Naive B cell (primary cell): ENCODE results near the gene WDR74. TPM values are rescaled to one million over a fixed set of nuclear protein-coding genes. Genes with fewer than 3 reads are reported as not detected.
A peak's percentile ranks its signal among the peaks of the same experiment; 100 is the strongest.
"Not testable (repeated sequence)": the region's sequence is repeated elsewhere in the genome, so short reads cannot be mapped to it uniquely, and the experiment has no call there.

Source experiments
- ATAC-seq, 2 donors: fragments of 150-1000 bp; cut with Tn5 transposase; 2 replicates each; pipeline ENCODE4 v1.10.0; 2021; ENCODE audit warnings: low read depth in 2 of 2, mild to moderate bottlenecking in 2 of 2, moderate library complexity in 2 of 2
- DNase-seq: peaks from one replicate; pipeline ENCODE4 v3.0.0; 2022
- H3K27ac Mint-ChIP-seq, 6 donors: one replicate each; pipeline ENCODE4 v1.8.0; 2020 to 2022; ENCODE audit warnings: mild to moderate bottlenecking in 6 of 6, mixed read lengths in 6 of 6, moderate library complexity in 5 of 6, inconsistent platforms in 2 of 6
- H3K27me3 Mint-ChIP-seq, 3 donors: one replicate each; pipeline ENCODE4 v1.8.0; 2021 to 2022; ENCODE audit warnings: mixed read lengths in 3 of 3, mild to moderate bottlenecking in 1 of 3
- H3K36me3 Mint-ChIP-seq, 2 donors: one replicate each; pipeline ENCODE4 v1.8.0; 2020 to 2022; ENCODE audit warnings: mixed read lengths in 2 of 2, inconsistent platforms in 1 of 2, mild to moderate bottlenecking in 1 of 2
- H3K4me1 Mint-ChIP-seq, 3 donors: one replicate each; pipeline ENCODE4 v1.8.0; 2020 to 2022; ENCODE audit warnings: mixed read lengths in 3 of 3, inconsistent platforms in 1 of 3, mild to moderate bottlenecking in 1 of 3, moderate library complexity in 1 of 3
- H3K4me3 Mint-ChIP-seq, 8 donors: one replicate each; pipeline ENCODE4 v1.8.0; 2020 to 2022; ENCODE audit warnings: mild to moderate bottlenecking in 8 of 8, mixed read lengths in 8 of 8, moderate library complexity in 8 of 8, inconsistent platforms in 2 of 8
- H3K9me3 Mint-ChIP-seq, 7 donors: one replicate each; pipeline ENCODE4 v1.8.0; 2020 to 2022; ENCODE audit warnings: mixed read lengths in 7 of 7, mild to moderate bottlenecking in 5 of 7, inconsistent platforms in 2 of 7, moderate library complexity in 1 of 7
- polyA plus RNA-seq, 6 donors: library from polyadenylated mRNA; unstranded; fragments of 300-500 nt; fragmentation: Illumina TruSeq; gene quantifications; one replicate each; pipeline ENCODE4 v1.2.3, GENCODE V29; 2021; ENCODE audit warnings: low read depth in 6 of 6

The WDR74 gene
- polyA plus RNA-seq, 6 donors from 2014 or later, result 42.0 to 77.0 (median 54.6) TPM

DNA sequence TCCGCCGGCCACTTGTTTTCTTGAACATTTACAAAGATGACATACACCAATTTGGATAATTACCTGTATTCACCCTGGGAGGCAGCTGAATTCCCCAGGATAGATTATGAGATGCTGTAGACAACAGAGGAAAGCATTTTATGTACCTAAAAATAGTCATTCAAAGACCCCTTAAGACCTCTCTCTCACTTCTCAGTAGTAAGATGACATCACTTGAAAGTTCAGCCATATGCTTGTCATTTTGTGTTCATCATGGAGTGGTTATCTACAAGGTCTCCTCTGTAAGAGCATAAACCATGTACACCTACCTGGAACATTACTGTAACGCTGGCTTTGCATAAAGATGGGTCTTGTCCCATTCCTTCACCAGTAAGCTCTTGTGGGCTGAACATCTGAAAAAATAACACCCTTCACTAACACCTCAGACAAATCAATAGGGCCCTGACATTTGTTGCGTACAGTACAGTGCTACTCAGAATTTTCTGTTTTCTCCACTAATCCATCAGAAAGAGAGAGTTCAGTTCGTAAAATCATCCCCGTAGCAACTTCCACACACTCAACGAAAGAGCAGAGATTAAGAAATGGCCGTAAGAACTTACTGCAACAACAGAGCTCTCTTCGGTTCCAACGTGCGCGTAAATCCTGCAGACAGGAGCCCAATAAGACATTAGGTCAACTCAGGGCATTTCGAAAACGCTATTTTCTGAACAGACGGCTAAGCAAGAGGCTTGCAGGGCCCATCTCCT lies 15.6 kb upstream of the WDR74 start:
- Mint-ChIP-seq H3K9me3 (no peaks in the 10 kb centered on the region), H3K27me3 (no peaks in the 10 kb centered on the region), H3K4me3 (peak overlapping the region; percentile 89 to 100 (median 97)), H3K27ac (peak overlapping the region; percentile 91 to 99 (median 97)), H3K36me3 (peaks cover 9 to 13% of the 10 kb centered on the region in 2 donors), H3K4me1 (peaks cover 34 to 59% (median 53%) of the 10 kb centered on the region in 3 donors)
- DNase-seq, result no peak
- no peak for ATAC-seq

DNA sequence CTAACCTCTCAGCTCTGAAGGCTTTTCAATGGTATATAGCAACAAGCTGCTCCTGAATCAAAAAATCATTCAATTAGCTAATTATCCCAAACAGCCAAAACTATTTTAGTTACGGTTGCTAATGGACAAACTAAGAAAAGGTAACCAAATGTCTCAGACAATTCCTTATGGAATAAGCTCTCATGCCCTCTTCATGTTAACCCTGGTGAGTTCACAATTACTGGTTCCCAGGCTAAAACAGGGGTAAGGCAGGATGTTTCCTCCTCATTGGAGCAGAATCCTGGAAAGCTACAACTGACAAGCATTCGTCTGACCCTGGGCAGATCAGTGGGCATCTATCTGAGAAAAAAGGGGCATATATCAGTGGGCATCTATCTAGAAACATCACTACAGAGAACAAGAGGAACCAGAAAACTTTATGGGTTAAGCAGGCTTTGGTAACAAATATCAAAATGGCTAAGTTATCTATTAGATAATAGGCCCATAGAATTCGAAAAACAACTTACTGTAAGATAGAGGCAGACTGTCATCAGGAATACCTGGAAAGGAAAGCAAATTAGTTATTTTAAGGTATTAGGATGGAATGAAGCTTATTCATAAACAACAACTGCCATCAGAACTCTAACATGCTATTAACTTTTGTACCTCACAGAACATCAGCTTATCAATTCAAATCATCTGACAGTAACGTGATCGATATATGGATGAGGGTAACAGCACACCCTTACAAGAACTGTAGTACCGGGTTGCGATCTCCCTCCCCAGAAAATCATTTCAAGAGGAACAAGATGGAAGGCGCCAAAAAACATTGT lies 14.8 kb upstream of the WDR74 start:
- peak overlapping the region in 5 of 6 donors; percentile 85 to 97 (median 95) for H3K27ac Mint-ChIP-seq
- H3K4me1 Mint-ChIP-seq, result peaks cover 34 to 59% (median 53%) of the 10 kb centered on the region in 3 donors

GRCh38 chr11:62853279-62853965 lies 14.0 kb upstream of the WDR74 start:
- Mint-ChIP-seq H3K27ac (peak overlapping the region in 4 of 6 donors; percentile 43 to 95 (median 72)), H3K4me3 (peak overlapping the region in 6 of 8 donors; percentile 55 to 100 (median 91)), H3K27me3 (no peaks in the 10 kb centered on the region), H3K9me3 (no peaks in the 10 kb centered on the region), H3K4me1 (peaks cover 34 to 59% (median 53%) of the 10 kb centered on the region in 3 donors), H3K36me3 (peaks cover 9 to 13% of the 10 kb centered on the region in 2 donors)
- ATAC-seq (no peak), DNase-seq (no peak)

More for the DNA sequence above, 14.8 kb upstream of the WDR74 start:
- Mint-ChIP-seq H3K27me3 (no peaks in the 10 kb centered on the region), H3K4me3 (peak overlapping the region; percentile 89 to 100 (median 97)), H3K36me3 (peaks cover 9 to 13% of the 10 kb centered on the region in 2 donors), H3K9me3 (no peaks in the 10 kb centered on the region)
- DNase-seq (no peak), ATAC-seq (no peak)

GRCh38 chr11:62852523-62853188 lies 13.3 kb upstream of the WDR74 start:
- H3K36me3 Mint-ChIP-seq, result peaks cover 9 to 13% of the 10 kb centered on the region in 2 donors
- no peaks in the 10 kb centered on the region for H3K9me3 Mint-ChIP-seq
- DNase-seq (no peak), ATAC-seq (no peak)
- H3K4me1 Mint-ChIP-seq, result peaks cover 34 to 55% (median 50%) of the 10 kb centered on the region in 3 donors
- H3K4me3 Mint-ChIP-seq, result peak overlapping the region in 4 of 8 donors; percentile 12 to 92 (median 57)
- peak overlapping the region in 4 of 6 donors; percentile 34 to 95 (median 70) for H3K27ac Mint-ChIP-seq
- no peaks in the 10 kb centered on the region for H3K27me3 Mint-ChIP-seq

DNA sequence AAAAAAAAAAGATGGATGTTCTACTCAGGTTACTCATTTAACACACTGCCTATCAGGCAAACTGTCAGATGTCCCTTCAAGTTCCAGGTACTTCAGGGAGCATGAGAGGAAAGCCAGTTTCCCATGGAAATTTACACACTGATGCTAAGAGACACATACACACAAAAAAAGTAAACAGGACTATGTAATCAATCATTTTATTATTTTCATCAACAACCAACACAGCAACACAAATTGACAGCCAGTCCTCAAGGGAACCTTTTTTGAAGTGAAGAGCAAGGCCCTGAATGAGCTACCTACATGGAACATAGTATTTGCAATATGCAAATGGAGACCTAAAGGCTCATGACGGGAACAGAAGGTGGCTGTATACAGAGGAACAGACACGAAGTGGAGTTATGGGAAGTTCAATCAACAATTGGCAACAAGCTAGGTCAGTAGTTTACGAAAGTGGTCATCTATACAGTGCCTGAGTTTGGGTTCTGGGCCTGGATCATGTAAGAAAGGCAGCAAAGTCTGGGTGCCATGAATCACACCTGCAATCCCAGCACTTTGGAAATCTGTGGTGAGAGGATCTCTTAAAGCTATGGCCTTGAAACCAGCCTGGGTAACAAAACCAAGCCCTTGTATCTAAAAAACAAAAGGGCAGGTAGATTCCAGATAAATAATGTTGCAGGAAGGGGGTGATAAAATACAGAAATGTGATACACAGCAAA lies 12.6 kb upstream of the WDR74 start:
- H3K27me3 Mint-ChIP-seq, result no peaks in the 10 kb centered on the region
- peak overlapping the region in 5 of 6 donors; percentile 60 to 86 (median 75) for H3K27ac Mint-ChIP-seq
- peaks cover 9 to 13% of the 10 kb centered on the region in 2 donors for H3K36me3 Mint-ChIP-seq
- DNase-seq (no peak), ATAC-seq (no peak)
- H3K9me3 Mint-ChIP-seq, result no peaks in the 10 kb centered on the region
- peak overlapping the region in 4 of 8 donors; percentile 12 to 69 (median 32) for H3K4me3 Mint-ChIP-seq
- H3K4me1 Mint-ChIP-seq, result peaks cover 34 to 50% (median 43%) of the 10 kb centered on the region in 3 donors

DNA sequence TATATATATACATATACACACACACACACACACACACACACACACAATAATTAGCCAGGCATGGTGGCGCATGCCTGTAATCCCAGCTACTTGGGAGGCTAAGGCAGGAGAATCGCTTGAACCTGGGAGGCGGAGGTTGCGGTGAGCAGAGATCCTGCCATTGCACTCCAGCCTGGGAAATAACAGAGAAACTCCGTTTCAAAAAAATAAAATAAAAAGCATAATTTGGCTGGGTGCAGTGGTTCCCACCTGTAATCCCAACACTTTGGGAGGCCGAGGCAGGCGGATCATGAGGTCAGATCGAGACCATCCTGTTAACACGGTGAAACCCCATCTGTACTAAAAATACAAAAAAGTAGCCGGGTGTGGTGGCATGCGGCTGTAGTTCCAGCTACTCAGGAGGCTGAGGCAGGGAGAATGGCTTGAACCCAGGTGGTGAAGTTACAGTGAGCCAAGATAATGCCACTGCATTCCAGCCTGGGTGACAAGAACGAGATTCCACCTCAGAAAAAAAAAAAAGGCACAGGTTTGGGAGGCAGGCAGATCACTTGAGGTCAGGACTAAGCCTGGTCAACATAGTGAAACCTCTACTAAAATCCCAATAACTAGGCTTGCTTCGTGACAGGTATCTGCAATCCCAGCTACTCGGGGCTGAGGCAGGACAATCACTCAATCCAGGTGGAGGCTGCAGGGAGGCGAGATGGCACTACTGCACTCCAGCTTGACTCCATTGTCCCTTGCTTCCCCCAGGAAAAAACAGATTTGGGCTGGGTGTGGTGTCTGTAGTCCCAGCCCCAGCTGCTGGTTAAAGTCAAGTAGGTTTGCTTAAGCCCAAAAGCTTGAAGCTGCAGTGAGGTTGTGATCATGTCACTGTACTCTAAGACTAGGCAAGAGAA lies 11.8 kb upstream of the WDR74 start:
- Mint-ChIP-seq H3K9me3 (no peaks in the 10 kb centered on the region), H3K27ac (peak overlapping the region; percentile 54 to 89 (median 76)), H3K4me1 (peaks cover 34 to 43% (median 39%) of the 10 kb centered on the region in 3 donors), H3K36me3 (peaks cover 9 to 13% of the 10 kb centered on the region in 2 donors), H3K27me3 (no peaks in the 10 kb centered on the region), H3K4me3 (peak overlapping the region in 1 of 8 donors; percentile 69)
- no peak for DNase-seq
- no peak for ATAC-seq

DNA sequence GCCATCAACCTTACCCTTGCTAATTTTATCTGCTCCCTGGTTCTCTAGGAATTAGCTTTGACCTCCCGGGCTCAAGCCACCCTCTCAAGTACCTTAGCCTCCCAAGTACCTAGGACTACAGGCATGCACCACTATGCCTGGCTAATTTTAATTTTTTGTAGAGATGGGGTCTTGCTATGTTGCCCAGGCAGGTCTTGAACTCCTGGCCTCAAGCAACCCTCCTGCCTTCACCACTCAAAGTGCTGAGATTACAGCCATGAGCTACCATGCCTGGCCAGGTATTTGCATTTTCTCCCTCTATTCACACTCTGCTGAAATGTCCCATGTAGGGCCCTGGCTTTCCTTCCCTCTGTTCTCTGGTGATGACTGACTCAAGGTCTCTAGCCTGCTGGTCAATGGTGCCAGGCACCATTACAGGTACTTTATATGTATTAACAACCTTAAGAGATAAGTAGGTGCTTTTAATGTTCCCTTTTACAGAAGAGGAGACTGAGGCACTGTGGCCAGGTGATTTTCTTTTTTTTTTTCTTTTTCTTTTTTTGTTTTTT lies 8.5 kb upstream of the WDR74 start:
- ATAC-seq, result no peak
- Mint-ChIP-seq H3K36me3 (peaks cover 6 to 9% of the 10 kb centered on the region in 2 donors), H3K4me1 (peaks cover 8 to 19% (median 12%) of the 10 kb centered on the region in 3 donors), H3K9me3 (no peaks in the 10 kb centered on the region), H3K27me3 (no peaks in the 10 kb centered on the region), H3K27ac (peak overlapping the region in 2 of 6 donors; percentile 67 to 79), H3K4me3 (peak overlapping the region in 1 of 8 donors; percentile 77)
- no peak for DNase-seq

GRCh38 chr11:62846177-62846576 lies 6.8 kb upstream of the WDR74 start:
- ATAC-seq, result no peak
- Mint-ChIP-seq H3K4me1 (peaks cover 0 to 7% (median 0%) of the 10 kb centered on the region in 3 donors), H3K36me3 (no peaks in the 10 kb centered on the region), H3K9me3 (no peaks in the 10 kb centered on the region), H3K27ac (no peak overlapping the region), H3K4me3 (no peak overlapping the region), H3K27me3 (no peaks in the 10 kb centered on the region)
- no peak for DNase-seq

DNA sequence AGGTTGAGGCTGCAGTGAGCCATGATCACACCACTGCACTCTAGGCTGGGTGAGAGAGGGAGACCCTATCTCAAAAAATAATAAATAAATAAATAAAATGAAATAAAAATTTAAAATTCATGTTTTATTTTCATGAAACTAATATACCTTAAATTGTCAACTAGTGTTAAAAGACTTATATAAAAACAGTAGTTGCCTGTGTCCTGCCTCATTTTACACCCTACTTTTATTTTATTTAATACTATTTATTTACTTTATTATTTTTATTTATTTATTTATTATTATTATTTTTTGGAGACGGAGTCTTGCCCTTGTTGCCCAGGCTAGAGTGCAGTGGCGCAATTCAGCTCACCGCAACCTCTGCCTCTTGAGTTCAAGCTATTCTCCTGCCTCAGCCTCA lies 4.8 kb upstream of the WDR74 start:
- peaks cover 0 to 13% (median 8%) of the 10 kb centered on the region in 3 donors for H3K4me1 Mint-ChIP-seq
- H3K27ac Mint-ChIP-seq, result peak overlapping the region in 1 of 6 donors; percentile 38
- H3K27me3 Mint-ChIP-seq, result no peaks in the 10 kb centered on the region
- peak overlapping the region in 1 of 8 donors; percentile 27 for H3K4me3 Mint-ChIP-seq
- no peak for DNase-seq
- ATAC-seq, result no peak
- peaks cover 0 to 3% (median 0%) of the 10 kb centered on the region in 7 donors for H3K9me3 Mint-ChIP-seq
- H3K36me3 Mint-ChIP-seq, result peaks cover 0 to 5% of the 10 kb centered on the region in 2 donors

DNA sequence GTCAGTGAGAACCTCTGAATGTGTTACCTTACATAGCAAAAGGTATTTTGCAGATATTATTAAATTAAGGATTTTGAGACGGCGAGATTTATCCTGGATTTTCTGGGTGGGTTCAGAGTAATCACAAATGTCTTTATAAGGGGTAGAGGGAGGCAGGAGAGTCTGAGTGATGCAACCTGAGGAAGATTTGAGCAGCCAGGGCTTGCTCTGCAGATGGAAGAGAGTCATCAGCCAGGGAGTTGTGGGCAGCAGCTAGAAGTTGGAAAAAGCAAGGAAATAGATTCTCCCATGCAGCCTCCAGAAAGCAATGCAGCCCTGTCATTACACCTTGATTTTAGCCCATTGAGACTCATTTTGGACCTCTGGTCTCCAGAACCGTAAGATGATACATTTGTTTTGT lies 4.1 kb upstream of the WDR74 start:
- DNase-seq, result no peak
- Mint-ChIP-seq H3K27ac (peak overlapping the region in 1 of 6 donors; percentile 36), H3K27me3 (no peaks in the 10 kb centered on the region), H3K4me1 (peaks cover 0 to 13% (median 13%) of the 10 kb centered on the region in 3 donors), H3K9me3 (peaks cover 0 to 3% (median 0%) of the 10 kb centered on the region in 7 donors), H3K4me3 (peak overlapping the region in 4 of 8 donors; percentile 27 to 71 (median 48)), H3K36me3 (peaks cover 0 to 7% of the 10 kb centered on the region in 2 donors)
- no peak for ATAC-seq

DNA sequence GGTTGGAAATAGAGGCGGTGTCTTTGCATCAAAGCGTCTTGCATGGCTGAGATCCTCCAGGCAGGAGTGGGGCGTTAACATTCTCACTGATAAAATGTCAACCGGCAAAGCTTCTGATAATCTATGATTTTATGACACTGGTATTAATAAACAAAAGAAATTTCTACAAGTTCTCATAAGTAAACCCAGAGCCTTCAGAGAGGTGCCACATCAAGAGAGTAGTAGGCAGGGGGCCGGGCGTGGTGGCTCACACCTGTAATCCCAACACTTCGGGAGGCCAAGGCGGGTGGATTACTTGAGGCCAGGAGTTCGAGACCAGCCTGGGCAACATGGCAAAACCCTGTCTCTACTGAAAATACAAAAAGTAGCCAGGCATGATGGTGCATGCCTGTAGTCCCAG lies 3.5 kb upstream of the WDR74 start:
- H3K4me1 Mint-ChIP-seq, result peaks cover 0 to 15% (median 13%) of the 10 kb centered on the region in 3 donors
- peak overlapping the region in 1 of 6 donors; percentile 36 for H3K27ac Mint-ChIP-seq
- not testable (repeated sequence) for H3K27me3 Mint-ChIP-seq, H3K4me3 Mint-ChIP-seq, ATAC-seq, H3K9me3 Mint-ChIP-seq, DNase-seq, H3K36me3 Mint-ChIP-seq
